Stimulated activated CD4-positive, alpha-beta T cell treated with anti-CD3 and anti-CD28 coated beads, Interleukin-4, amount 100 ng/mL, for 4 hours (primary cell): Measurements from ENCODE around the gene PPP1R12C.
"Not testable (repeated sequence)": the region's sequence is repeated elsewhere in the genome, so short reads cannot be mapped to it uniquely, and the experiment has no call there.

ENCODE experiments used
- DNase-seq, 2 experiments: peaks; one replicate each; pipeline ENCODE4 v3.0.0-alpha.2; 2020

The PPP1R12C gene

GRCh38 chr19:55070466-55071128 lies 46.8 kb downstream of the PPP1R12C start:
- no peak for DNase-seq

- DNase-seq, result no peak
Measured at GRCh38 chr19:55069865-55070197, 47.6 kb downstream of the PPP1R12C start.

DNA sequence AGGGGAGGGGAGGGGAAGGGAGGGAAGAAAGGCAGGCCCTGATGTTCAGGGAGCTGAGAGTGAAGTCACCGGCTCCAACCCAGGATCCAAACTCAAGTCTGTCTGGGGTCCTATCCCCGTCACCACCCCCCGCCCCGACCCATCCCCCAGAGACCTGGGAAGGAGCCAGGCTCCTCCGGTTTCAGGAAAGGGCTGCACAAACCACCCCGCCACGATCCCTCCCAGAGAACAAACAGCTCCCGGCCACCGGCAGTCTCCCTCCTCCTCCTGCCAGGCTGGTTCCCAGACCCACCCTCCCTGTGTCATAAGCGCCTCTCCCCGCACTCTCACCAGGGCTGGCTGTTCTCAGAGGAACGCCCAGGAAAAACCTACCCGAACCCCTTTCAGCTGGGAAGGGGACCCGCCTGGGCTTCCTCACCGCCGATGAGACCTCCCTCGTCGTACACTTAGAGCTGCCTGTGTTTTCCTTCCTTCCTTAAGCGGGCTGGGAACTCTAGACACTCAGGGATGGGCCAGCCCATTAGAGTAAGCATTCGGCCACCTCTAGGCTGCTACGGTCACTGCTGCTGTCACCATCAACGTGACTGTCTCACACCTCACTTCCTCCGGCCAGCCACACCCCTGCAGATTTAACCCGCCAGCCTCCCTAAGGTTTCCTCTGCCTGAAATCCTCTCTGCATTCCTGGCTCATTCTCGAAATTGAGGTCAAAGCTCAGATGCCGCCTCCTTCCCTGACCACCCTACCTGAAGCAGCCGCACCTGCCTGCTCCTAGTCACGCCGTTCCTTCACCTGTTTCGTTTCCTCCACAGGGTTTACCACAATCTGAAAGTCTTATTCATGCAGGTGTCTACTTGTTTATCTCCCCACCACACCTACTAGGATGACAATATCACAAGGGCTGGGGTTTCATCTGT lies 48.2 kb downstream of the PPP1R12C start:
- no peak for DNase-seq

DNA sequence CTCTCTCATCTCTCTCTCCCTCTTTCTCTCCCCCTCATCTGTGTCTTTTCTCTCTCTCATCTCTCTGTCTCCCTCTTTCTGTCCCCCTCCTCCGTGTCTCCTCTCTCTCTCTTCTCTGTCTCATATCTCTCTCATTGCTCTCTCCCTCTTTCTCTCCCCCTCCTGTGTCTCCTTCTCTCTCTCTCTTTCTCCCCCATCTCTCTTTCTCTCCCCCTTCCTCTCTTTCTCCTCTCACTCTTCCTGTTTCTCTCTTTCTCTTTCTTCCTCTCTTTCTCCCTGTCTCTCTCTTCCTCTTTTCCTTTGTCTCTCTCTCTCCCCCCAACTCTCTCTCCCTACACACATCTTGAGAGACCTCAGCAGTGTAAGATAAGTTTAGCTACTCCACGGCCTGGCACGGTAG lies 49.6 kb downstream of the PPP1R12C start:
- DNase-seq, result no peak

DNA sequence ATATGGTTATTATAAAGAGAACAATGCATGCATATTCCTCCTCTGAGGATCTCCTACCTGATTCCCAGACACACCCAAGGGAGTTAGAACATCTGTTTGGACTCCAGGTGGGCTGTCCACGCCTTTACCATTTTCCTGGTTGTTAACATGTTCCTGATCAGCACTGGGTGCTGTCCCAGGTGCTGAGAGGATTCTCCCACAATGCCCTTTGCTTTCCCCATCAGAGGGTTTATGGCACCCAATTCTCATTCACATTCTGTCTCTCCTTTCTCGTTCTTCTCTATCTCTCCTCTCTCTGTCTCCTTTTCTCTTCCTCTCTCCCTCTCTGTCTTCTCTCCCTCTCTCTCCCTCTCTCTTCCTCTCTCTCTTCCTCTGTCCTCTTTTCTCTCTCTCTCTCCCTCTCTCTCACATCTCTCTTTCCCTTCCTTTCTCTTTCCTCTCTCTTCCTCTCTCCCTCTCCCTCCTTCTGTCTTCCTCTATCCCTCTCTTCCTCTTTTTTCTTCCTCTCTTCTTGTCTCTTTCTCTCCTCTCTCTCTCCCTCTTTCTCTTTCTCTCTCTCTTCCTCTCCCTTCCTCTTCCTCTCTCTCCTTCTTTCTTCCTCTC lies 51.2 kb downstream of the PPP1R12C start:
- DNase-seq, result no peak

GRCh38 chr19:55065516-55065915 lies 51.9 kb downstream of the PPP1R12C start:
- not testable (repeated sequence) for DNase-seq

- no peak for DNase-seq
Measured at GRCh38 chr19:55063492-55063843, 54.0 kb downstream of the PPP1R12C start.

- peak; percentile 97 to 100 for DNase-seq
Measured at GRCh38 chr19:55062735-55063491, 54.5 kb downstream of the PPP1R12C start, which contains the start of gene RDH13. TSS of gene RDH13 (minus strand) at chr19:55063148. CDS start at chr19:55063032, 116 bp downstream.

GRCh38 chr19:55060287-55060686 lies 57.1 kb downstream of the PPP1R12C start:
- not testable (repeated sequence) for DNase-seq

DNA sequence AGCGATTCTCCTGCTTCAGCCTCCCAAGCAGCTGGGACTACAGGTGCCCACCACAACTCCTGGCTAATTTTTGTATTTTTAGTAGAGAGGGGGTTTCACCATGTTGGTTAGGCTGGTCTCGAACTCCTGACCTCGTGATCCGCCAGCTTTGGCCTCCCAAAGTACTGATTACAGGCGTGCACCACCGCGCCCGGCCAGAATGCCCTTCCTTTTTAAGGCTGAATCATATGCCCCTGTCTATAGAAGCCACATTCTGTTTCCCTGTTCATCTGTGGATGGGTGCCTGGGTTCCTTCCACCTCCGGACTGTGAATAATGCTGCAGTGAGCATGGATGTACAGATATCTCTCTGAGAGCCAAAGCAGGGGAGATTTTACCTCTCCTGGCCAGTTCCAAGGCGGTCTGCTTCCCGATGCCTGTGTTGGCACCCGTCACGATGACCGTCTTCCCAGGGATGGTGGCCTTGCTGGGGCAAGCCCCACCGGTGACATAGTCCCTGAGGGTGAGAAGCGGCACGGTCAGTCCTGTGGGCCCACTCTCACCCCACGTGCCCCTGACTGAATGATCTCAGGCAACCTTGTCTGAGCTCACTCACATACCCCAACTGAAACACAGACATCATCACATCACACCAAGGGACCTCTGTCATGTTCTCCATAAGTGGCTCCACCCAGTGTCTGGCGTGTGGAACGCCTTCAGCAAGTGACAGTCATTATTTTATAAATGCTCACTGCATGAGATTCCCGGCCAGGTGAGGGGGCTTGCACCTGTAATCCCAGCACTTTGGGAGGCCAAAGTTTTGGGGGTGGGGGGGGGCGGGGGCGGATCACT lies 58.4 kb downstream of the PPP1R12C start:
- no peak for DNase-seq

DNA sequence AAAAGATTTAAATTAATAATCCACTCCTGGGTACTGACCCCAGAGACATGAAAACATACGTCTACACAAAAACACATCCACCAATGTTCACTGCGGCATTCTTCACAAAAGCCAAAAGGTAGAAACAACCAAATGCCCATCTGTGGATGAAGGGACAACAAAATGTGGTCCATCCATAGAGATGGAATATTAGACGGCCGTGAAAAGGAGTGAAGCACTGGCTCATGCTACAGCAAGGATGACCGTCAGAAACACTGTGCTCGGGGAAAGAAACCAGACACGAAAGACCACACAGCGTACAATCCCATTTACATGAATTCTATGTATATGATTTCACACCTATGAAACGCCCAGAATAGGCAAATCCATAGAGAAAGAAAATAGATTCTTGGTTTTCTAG lies 60.6 kb downstream of the PPP1R12C start:
- no peak for DNase-seq

GRCh38 chr19:55053735-55054134 lies 63.7 kb downstream of the PPP1R12C start:
- DNase-seq, result no peak

DNA sequence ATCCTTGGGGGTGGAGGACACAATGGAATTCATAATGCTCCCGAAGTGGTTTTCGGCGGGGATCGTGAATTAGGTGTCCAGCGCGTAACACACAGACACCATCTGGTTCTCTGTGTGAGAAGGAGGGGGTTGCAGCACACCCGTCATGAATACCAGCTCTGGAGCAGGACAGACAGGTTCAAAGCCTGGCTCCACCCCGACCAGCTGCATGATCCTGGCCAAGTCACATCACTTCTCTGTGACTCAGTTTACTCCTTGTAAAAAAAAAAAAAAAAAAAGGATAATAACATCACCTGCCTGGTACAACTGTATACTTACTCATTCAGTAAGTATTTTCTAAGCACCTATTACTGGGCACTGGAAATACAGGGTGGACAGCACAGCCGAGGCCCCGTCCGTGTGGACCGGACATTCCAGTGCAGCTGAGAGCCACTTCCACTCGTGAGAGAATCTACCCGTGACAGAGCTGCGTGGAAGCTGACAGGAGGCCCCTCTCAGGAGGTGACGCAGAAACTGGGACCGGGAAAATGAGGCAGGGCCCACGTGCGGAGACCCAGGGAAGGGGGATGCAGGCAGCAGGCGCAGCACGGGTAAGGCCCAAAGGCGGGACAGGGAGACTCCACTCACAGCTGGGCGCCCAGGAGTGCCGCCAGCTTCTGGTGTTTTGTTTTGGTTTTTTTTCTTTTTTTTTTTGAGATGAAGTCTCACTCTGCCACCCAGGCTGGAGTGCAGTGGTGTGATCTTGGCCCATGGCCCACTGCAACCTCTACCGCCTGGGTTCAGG lies 66.5 kb downstream of the PPP1R12C start:
- DNase-seq, result no peak

- no peak for DNase-seq
Measured at GRCh38 chr19:55048446-55048845, 69.0 kb downstream of the PPP1R12C start.

GRCh38 chr19:55047951-55048350 lies 69.5 kb downstream of the PPP1R12C start:
- DNase-seq, result no peak

DNA sequence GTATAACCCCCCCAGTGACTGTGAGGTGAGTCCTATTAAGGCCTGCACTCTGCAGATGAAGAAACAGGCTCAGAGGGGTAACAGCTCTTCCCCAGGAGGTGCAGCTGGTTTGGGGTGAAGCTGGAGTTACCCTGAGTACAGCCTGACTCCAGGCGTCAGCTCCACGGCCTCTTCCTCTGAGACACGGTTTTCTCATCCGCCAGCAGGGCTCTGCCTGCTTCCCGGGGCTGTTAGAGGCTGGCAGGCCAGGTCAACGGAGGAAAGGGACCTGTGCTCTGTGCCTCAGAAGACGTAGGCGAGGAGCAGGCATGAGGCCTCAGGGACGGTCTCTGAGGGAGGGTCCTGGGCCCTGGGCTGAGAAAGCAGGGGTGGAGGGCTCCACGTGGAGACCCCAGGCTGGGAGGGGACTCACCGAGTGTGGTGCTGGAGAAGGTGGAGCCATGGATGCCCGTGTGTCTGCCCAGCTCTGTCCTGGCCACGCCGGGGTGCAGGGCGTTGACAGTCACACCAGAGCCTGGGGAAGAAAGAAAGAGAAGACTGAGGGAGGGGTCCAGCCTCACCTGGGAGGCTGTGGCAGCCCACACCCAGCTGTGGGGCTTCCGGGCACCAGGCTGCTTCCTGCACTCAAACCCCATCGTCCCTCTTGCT lies 70.3 kb downstream of the PPP1R12C start:
- DNase-seq, result no peak

DNA sequence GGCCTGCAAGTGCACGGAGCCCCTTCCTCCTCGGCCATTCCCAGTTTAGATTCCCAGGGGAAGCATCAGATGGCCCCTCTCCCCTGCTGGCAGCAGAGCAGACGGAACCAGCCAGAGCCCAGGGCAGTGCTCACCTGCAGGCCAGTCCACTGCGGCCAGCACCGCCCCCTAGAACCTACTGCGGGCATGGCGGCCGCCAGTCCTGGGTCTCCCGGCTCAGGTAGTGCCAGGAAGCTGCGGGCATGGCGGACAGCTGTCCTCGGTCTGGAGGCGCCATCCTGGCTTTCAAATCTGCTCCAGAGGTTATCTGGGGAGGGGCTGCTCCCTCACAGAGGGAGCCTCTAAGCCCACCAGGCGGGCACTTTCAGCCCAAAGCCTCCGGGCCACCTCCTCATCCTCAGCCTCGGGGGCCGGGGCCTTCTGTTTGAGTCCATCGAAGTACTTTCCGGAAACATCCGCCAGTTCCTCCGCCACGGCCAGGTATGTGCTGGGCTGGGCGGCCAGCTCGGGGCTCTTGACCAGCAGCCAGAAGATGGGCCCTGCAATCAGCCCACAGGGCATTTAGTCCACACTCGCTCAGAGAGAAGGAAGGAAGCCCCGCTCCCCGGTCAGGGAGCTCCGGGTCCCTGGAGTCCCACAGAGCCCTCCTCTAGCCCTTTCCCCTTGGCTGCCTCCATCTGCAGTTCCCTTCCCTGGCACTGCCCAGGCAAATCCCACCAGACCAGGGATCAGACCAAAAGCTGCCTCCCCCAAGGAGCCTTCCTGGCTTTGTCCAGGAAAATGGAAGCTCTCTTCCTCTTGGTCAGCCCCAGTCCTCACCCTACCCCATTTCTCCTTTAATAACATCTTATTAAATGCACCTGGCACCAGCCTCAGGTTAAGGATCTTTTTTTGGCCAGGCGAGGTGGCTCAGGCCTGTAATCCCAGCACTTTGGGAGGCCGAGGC lies 72.4 kb downstream of the PPP1R12C start:
- no peak for DNase-seq

DNA sequence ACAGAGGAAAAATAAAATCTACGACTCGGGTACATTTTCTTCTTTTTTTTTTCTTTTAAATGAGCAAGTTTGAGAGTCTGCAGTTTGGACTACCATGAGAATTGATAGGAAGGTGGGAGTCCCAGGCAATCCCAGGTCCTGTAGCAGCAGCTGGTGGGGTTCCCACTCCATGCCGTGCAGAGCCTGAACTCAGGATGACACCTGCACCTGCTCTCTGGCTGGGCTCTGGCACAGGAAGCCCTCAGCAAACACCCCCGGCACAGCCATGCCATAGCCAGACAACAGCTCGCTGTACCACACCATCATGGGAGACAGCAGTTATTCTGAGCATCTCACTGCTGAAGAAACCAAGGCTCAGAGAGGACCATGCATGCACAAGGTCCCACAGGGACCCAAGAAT lies 73.2 kb downstream of the PPP1R12C start:
- no peak for DNase-seq

DNA sequence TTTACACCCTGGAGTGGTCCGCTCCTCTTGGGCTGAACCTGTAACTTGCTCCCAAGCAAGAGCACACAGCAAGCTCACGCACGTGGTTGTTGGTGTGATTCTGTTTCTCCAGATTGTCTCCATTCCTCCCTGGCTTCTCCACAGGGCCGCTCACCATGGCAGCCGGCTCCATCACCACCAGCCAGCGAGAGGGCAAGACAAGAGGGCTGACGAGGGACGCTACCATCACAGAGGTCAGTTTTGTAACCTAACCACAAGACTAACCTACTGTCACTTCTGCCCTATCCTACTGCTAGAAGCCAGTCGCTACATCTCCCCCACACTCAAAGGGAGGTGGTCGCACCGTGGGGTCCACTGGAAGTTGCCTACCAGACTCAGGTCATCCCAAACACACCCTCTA lies 74.7 kb downstream of the PPP1R12C start:
- DNase-seq, result no peak

DNA sequence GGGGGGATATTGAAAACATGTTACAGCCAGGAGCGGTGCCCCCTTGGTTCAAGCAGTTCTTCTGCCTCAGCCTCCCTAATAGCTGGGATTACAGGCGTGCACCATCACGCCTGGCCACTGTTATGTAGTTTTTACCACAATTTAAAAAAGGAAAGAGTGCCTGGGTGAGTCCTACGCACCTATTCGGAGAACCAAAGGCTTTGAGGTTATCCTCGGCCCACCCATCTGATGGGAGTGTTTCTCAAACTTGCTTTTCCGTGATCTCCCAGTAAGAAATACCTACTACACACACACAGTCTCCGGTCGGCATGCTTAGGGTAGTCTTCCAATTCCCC lies 75.1 kb downstream of the PPP1R12C start:
- DNase-seq, result no peak
